HG02623 (cell line): ENCODE measurements around the gene DUOXA2.

Source experiments
- ATAC-seq: cut with Tn5 transposase; IDR thresholded peaks from one replicate; pipeline ENCODE4 v1.9.1; 2021; ENCODE audit warnings: moderate library complexity; ENCODE audit not compliant: unreplicated experiment

Gene DUOXA2

GRCh38 chr15:45156744-45157455 is 42.8 kb downstream of the DUOXA2 start:
- ATAC-seq: no peak

- no peak for ATAC-seq
Observed at GRCh38 chr15:45157974-45158373, 43.8 kb downstream of the DUOXA2 start.

- no peak for ATAC-seq
Observed at GRCh38 chr15:45161666-45162065, 47.5 kb downstream of the DUOXA2 start.

GRCh38 chr15:45162771-45163507 is 48.8 kb downstream of the DUOXA2 start:
- no peak for ATAC-seq

GRCh38 chr15:45163508-45163856 is 49.4 kb downstream of the DUOXA2 start:
- no peak for ATAC-seq

- ATAC-seq: no peak
Observed at GRCh38 chr15:45164914-45165313, 50.8 kb downstream of the DUOXA2 start.

GRCh38 chr15:45165536-45165935 is 51.4 kb downstream of the DUOXA2 start:
- no peak for ATAC-seq

- peak; percentile 90 for ATAC-seq
Observed at GRCh38 chr15:45166834-45167630, 52.9 kb downstream of the DUOXA2 start.

- ATAC-seq: no peak
Observed at GRCh38 chr15:45167631-45168205, 53.6 kb downstream of the DUOXA2 start.
